Effector CD4-positive, alpha-beta T cell (primary cell): ENCODE results near the gene SLC34A1.
"Not testable (repeated sequence)": the region's sequence is repeated elsewhere in the genome, so short reads cannot be mapped to it uniquely, and the experiment has no call there.

ENCODE experiments used
- DNase-seq: peaks from one replicate; pipeline ENCODE4 v3.0.0-alpha.2; 2020

The SLC34A1 gene

GRCh38 chr5:177412603-177413233, 28.5 kb downstream of the SLC34A1 start:
- no peak for DNase-seq

- no peak for DNase-seq
Observed at GRCh38 chr5:177414481-177414880, 30.2 kb downstream of the SLC34A1 start.

GRCh38 chr5:177417081-177417480, 32.8 kb downstream of the SLC34A1 start:
- not testable (repeated sequence) for DNase-seq

GRCh38 chr5:177419046-177419445, 34.8 kb downstream of the SLC34A1 start:
- DNase-seq = no peak

GRCh38 chr5:177420472-177420871, 36.2 kb downstream of the SLC34A1 start:
- not testable (repeated sequence) for DNase-seq

GRCh38 chr5:177421062-177421798, 37.0 kb downstream of the SLC34A1 start:
- no peak for DNase-seq

- DNase-seq = no peak
Observed at GRCh38 chr5:177423671-177424070, 39.4 kb downstream of the SLC34A1 start.

GRCh38 chr5:177425196-177425800, 41.1 kb downstream of the SLC34A1 start:
- DNase-seq = no peak

- DNase-seq = peak; percentile 100
Observed at GRCh38 chr5:177425801-177426565, 41.7 kb downstream of the SLC34A1 start.

GRCh38 chr5:177426566-177427210, 42.5 kb downstream of the SLC34A1 start, which contains the start of gene GRK6:
Gene GRK6, plus strand, starts transcription at chr5:177426676. Its CDS starts 170 bp downstream, at chr5:177426846.
- DNase-seq = peak; percentile 55

GRCh38 chr5:177427211-177427822, 43.1 kb downstream of the SLC34A1 start:
- DNase-seq = no peak

- DNase-seq = no peak
Observed at GRCh38 chr5:177427919-177428573, 43.8 kb downstream of the SLC34A1 start.

- no peak for DNase-seq
Observed at GRCh38 chr5:177428574-177429217, 44.5 kb downstream of the SLC34A1 start.

GRCh38 chr5:177429248-177430040, 45.2 kb downstream of the SLC34A1 start:
- peak; percentile 77 for DNase-seq

GRCh38 chr5:177430140-177430951, 46.1 kb downstream of the SLC34A1 start:
- DNase-seq = no peak

GRCh38 chr5:177430972-177431316, 46.7 kb downstream of the SLC34A1 start:
- DNase-seq = no peak

- DNase-seq = peak; percentile 50
Observed at GRCh38 chr5:177431317-177432142, 47.3 kb downstream of the SLC34A1 start.

GRCh38 chr5:177432143-177432838, 48.1 kb downstream of the SLC34A1 start:
- DNase-seq = no peak
